Measurements from ENCODE around the gene MAPKBP1. TPM values are rescaled to one million over a fixed set of nuclear protein-coding genes. Genes with fewer than 3 reads are reported as not detected.

Gene MAPKBP1
- polyA plus RNA-seq, 1 experiment, result 8.3 TPM

- peak; percentile 71 for DNase-seq (ENCODE audit: low read depth)
- Histone ChIP-seq H3K36me3 (ENCODE audit: control insufficient read depth, insufficient read depth, low read length) (no peaks in the 10 kb centered on the region), H3K27me3 (ENCODE audit: control insufficient read depth, insufficient read depth, low read length) (no peaks in the 10 kb centered on the region), H3K4me3 (ENCODE audit: low read depth, low read length) (no peak overlapping the region)
- POLR2A ChIA-PET, result no interaction called here
- TF ChIP-seq, protein P1, sequence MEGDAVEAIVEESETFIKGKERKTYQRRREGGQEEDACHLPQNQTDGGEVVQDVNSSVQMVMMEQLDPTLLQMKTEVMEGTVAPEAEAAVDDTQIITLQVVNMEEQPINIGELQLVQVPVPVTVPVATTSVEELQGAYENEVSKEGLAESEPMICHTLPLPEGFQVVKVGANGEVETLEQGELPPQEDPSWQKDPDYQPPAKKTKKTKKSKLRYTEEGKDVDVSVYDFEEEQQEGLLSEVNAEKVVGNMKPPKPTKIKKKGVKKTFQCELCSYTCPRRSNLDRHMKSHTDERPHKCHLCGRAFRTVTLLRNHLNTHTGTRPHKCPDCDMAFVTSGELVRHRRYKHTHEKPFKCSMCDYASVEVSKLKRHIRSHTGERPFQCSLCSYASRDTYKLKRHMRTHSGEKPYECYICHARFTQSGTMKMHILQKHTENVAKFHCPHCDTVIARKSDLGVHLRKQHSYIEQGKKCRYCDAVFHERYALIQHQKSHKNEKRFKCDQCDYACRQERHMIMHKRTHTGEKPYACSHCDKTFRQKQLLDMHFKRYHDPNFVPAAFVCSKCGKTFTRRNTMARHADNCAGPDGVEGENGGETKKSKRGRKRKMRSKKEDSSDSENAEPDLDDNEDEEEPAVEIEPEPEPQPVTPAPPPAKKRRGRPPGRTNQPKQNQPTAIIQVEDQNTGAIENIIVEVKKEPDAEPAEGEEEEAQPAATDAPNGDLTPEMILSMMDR (IDR thresholded peaks at IDR 0.05; ENCODE audit: insufficient read depth, low read depth, low read length), result no peak
- CTCF ChIA-PET, result interaction anchor here (4.1 to 8.4 kb wide), 2 partner anchors 15 to 17 kb away, joined by 27 to 97 read pairs; partner anchors contain the start of gene MAPKBP1
Measured at GRCh38 chr15:41794081-41794480, 19.8 kb downstream of the MAPKBP1 start.

- POLR2A ChIA-PET, result interaction anchor here (0.9 kb wide), 1 partner anchor 19 kb away, joined by 3 read pairs; no protein-coding TSS in a partner anchor
- no peak overlapping the region for H3K4me3 ChIP-seq (ENCODE audit: low read depth, low read length)
- CTCF ChIA-PET, result interaction anchor here (1.9 to 8.4 kb wide), 3 partner anchors 9 to 17 kb away, joined by 5 to 97 read pairs (median 27); partner anchors contain the start of gene MAPKBP1
- TF ChIP-seq, protein P1 (IDR thresholded peaks at IDR 0.05; ENCODE audit: insufficient read depth, low read depth, low read length), result no peak
- H3K36me3 ChIP-seq (ENCODE audit: control insufficient read depth, insufficient read depth, low read length), result 0 out of 2 replicates have a peak, but pooled peaks cover 2% of the 10 kb centered on the region
- no peaks in the 10 kb centered on the region for H3K27me3 ChIP-seq (ENCODE audit: control insufficient read depth, insufficient read depth, low read length)
- peak; percentile 81 for DNase-seq (ENCODE audit: low read depth)
Measured at GRCh38 chr15:41795996-41796856, 21.9 kb downstream of the MAPKBP1 start.

DNA sequence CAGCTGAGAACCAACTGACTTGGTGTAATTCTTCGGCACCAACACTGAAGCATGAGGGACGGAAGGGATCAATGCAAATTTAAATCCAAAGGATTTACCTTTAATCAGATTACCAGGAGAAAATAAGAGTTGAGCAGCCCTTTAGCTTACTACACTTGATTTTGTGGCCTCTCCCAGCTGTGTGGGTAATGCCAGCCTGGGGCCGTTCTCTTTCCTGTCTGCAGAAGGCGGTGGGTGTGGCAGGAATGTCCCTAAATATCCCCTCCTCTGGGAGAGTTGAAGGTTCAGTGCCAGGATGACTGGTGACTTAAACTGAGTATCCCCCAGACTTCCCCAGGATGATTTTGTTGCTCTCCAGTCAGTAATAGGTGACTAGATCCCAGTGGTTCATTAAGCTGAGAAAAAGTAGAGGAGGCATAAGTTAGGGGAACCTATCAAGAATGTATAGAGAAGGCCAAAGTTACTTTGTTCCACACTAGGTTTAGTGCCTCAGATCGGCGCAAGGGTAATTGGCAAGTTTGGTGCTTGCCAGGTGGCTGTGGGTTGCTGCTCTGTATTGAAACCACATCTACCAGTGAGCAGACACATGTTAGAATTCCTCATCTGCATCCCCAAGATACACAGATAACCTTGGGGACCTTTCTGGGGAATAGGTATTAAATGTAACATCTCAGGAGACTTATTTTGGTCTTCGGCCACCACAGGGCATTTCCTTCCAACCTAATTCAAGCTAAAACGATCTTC is 23.1 kb downstream of the MAPKBP1 start:
- H3K36me3 ChIP-seq (ENCODE audit: control insufficient read depth, insufficient read depth, low read length), result 0 out of 2 replicates have a peak, but pooled peaks cover 2% of the 10 kb centered on the region
- no peak overlapping the region for H3K4me3 ChIP-seq (ENCODE audit: low read depth, low read length)
- TF ChIP-seq, protein P1 (IDR thresholded peaks at IDR 0.05; ENCODE audit: insufficient read depth, low read depth, low read length), result no peak
- ChIA-PET POLR2A (no interaction called here), CTCF (interaction anchor here (1.9 to 8.4 kb wide), 3 partner anchors 10 to 19 kb away, joined by 5 to 97 read pairs (median 27); partner anchors contain the start of gene MAPKBP1)
- DNase-seq (ENCODE audit: low read depth), result no peak
- H3K27me3 ChIP-seq (ENCODE audit: control insufficient read depth, insufficient read depth, low read length), result no peaks in the 10 kb centered on the region

- Histone ChIP-seq H3K27me3 (ENCODE audit: control insufficient read depth, insufficient read depth, low read length) (no peaks in the 10 kb centered on the region), H3K4me3 (ENCODE audit: low read depth, low read length) (no peak overlapping the region), H3K36me3 (ENCODE audit: control insufficient read depth, insufficient read depth, low read length) (0 out of 2 replicates have a peak, but pooled peaks cover 2% of the 10 kb centered on the region)
- TF ChIP-seq, protein P1 (IDR thresholded peaks at IDR 0.05; ENCODE audit: insufficient read depth, low read depth, low read length), result no peak
- ChIA-PET POLR2A (no interaction called here), CTCF (interaction anchor here (0.7 to 8.4 kb wide), 4 partner anchors 12 to 1083 kb away, joined by 3 to 97 read pairs (median 8); partner anchors contain the start of gene MAPKBP1)
- DNase-seq (ENCODE audit: low read depth), result no peak
Measured at GRCh38 chr15:41798607-41799487, 24.6 kb downstream of the MAPKBP1 start.

Data from BJ (cell line).